GM12878 (cell line): ENCODE measurements around the gene ANKRD34A. TPM values are rescaled to one million over a fixed set of nuclear protein-coding genes. Genes with fewer than 3 reads are reported as not detected.

Experiments
- ATAC-seq: fragments of 200-7000 bp; cut with Tn5 transposase; 3 replicates; pipeline ENCODE4 v1.9.1; 2020; ENCODE audit warnings: mild to moderate bottlenecking, moderate library complexity
- BruUV-seq: library from RNA; stranded (reverse); fragments of 400-500 nt; replicated peaks from 2 replicates; lab custom pipeline; 2021; lab: Mats Ljungman, UMichigan
- CTCF ChIA-PET: fragments of 300-600 bp; sonication (Branson Sonifier 250); formaldehyde crosslinking; extraction: SDS; loops from one replicate; lab custom pipeline; 2021; ENCODE audit warnings: inconsistent platforms; lab: Yijun Ruan, JAX
- POLR2A ChIA-PET: fragments of 350-600 bp; formaldehyde crosslinking; extraction: SDS; loops from one replicate; lab custom pipeline; 2021; ENCODE audit warnings: inconsistent platforms; lab: Charles Lee
- RAD21 ChIA-PET: fragments of 300-600 bp; sonication (Branson Sonifier 250); formaldehyde crosslinking; loops from one replicate; lab custom pipeline; 2023; ENCODE audit warnings: antibody characterized with exemption; ENCODE audit not compliant: unreplicated experiment; lab: Charles Lee
- SMC1A ChIA-PET: fragments of 300-600 bp; sonication (Branson Sonifier 250); formaldehyde crosslinking; loops from one replicate; lab custom pipeline; 2023; ENCODE audit not compliant: unreplicated experiment, uncharacterized antibody; lab: Charles Lee
- DNase-seq: peaks from one replicate; pipeline ENCODE4 v3.0.0-alpha.2; 2011; ENCODE audit warnings: low read depth, low spot score
- FAIRE-seq: peaks from 3 replicates; lab custom pipeline; 2011; peaks lifted over from hg19 to GRCh38; lab: Jason Lieb, UNC
- H2AFZ ChIP-seq: 2 replicates; pipeline ENCODE4 v1.6.0; 2011; ENCODE audit warnings: low read depth, low read length, control low read depth; ENCODE audit not compliant: control insufficient read depth
- H3K27ac ChIP-seq: 2 replicates; pipeline ENCODE4 v1.5.1; 2011; ENCODE audit warnings: control low read depth; ENCODE audit not compliant: control insufficient read depth, insufficient read depth
- H3K27me3 ChIP-seq, 2 experiments: replicated peaks in 1 of 2; 2 replicates each; pipeline versions ENCODE4 v1.6.0 to v1.6.1; 2011; ENCODE audit warnings: low read length in 1 of 2; ENCODE audit not compliant: control insufficient read depth in 2 of 2, insufficient read depth in 2 of 2
- H3K36me3 ChIP-seq, 2 experiments: 2 replicates each; pipeline ENCODE4 v1.5.1; 2011; ENCODE audit warnings: low read length in 1 of 2; ENCODE audit not compliant: control insufficient read depth in 2 of 2, insufficient read depth in 2 of 2
- H3K4me1 ChIP-seq: 2 replicates; pipeline ENCODE4 v1.6.1; 2011; ENCODE audit warnings: mild to moderate bottlenecking, low read length, moderate library complexity, mixed read lengths; ENCODE audit not compliant: control insufficient read depth, insufficient read depth
- H3K4me2 ChIP-seq: 2 replicates; pipeline ENCODE4 v1.6.0; 2011; ENCODE audit warnings: control low read depth; ENCODE audit not compliant: control insufficient read depth, insufficient read depth
- H3K4me3 ChIP-seq: fragments of 200-600 bp; sonication (generic); 2 replicates; pipeline ENCODE4 v1.5.1; 2016
- H3K79me2 ChIP-seq: 2 replicates; pipeline ENCODE4 v1.6.0; 2011; ENCODE audit warnings: low read length; ENCODE audit not compliant: control insufficient read depth, insufficient read depth
- H3K9ac ChIP-seq: 2 replicates; pipeline ENCODE4 v1.8.0; 2011; ENCODE audit warnings: low read length, control low read depth, mixed read lengths; ENCODE audit not compliant: control insufficient read depth, insufficient read depth
- H3K9me3 ChIP-seq: replicated peaks from 3 replicates; pipeline ENCODE4 v1.5.1; 2011; ENCODE audit warnings: mild to moderate bottlenecking, low read length; ENCODE audit not compliant: control insufficient read depth, insufficient read depth
- H4K20me1 ChIP-seq: 2 replicates; pipeline ENCODE4 v1.6.0; 2011; ENCODE audit not compliant: control insufficient read depth, insufficient read depth
- IRF4 ChIP-seq: IDR thresholded peaks from 2 replicates; pipeline ENCODE4 v1.6.1; 2011; ENCODE audit warnings: low read depth, low read length
- MTA3 ChIP-seq: IDR thresholded peaks from 2 replicates; pipeline ENCODE4 v1.6.1; 2012; ENCODE audit warnings: low read length, inconsistent platforms, borderline replicate concordance
- POLR2AphosphoS5 ChIP-seq: IDR thresholded peaks from 2 replicates; pipeline ENCODE4 v1.6.1; 2011; ENCODE audit warnings: mild to moderate bottlenecking, low read length, inconsistent platforms
- WGBS: methylation state at CpG from one replicate; pipeline ENCODE4 v1.1.6; 2016; ENCODE audit warnings: low lambda C conversion rate; ENCODE audit not compliant: insufficient replicate concordance, insufficient coverage; ENCODE audit errors: missing lambda C conversion rate; 5-methylcytosine and 5-hydroxymethylcytosine counted together
- in situ Hi-C: fragments of 300-500 bp; cut with MboI; formaldehyde crosslinking; loops from 9 replicates; pipeline ENCODE4 v1.14.3; 2018; ENCODE audit warnings: mixed read lengths
- intact Hi-C: fragments of 100-400 bp; cut with micrococcal nuclease; formaldehyde crosslinking; loops from one replicate; pipeline ENCODE4 v1.14.2; 2022; ENCODE audit not compliant: unreplicated experiment
- polyA plus RNA-seq, 11 experiments: library from polyadenylated mRNA; depleted of rRNA in 4 of 11; unstranded in 6 of 11; stranded (reverse) in 5 of 11; fragments of >200 nt; fragmentation: Nextera tagmentation in 4 of 11; fragmentation: Illumina TruSeq in 1 of 11; extraction: Ambion mirVana in 4 of 11; extraction: Trizol in 1 of 11; gene quantifications; 1 replicate in 1 of 11; 2 replicates in 10 of 11; pipeline versions ENCODE4 v1.2.1 to v1.2.3, GENCODE V29; 2011 to 2016; ENCODE audit warnings: inconsistent platforms in 2 of 11, missing spikeins in 2 of 11, low read depth in 1 of 11
- total RNA-seq, 4 experiments: library from RNA; depleted of rRNA in 3 of 4; stranded (reverse); fragments of >200 nt in 3 of 4; fragmentation: Illumina TruSeq in 1 of 4; extraction: Trizol in 1 of 4; gene quantifications; 2 replicates each; pipeline versions ENCODE4 v1.2.1 to v1.2.3, GENCODE V29; 2013 to 2021
- TF ChIP-seq, protein P1 (sequence below): IDR thresholded peaks from 2 replicates; pipeline ENCODE4 v1.6.1; 2012; ENCODE audit warnings: low read depth, low read length, improper control_type of control experiment
- TF ChIP-seq, protein P2 (sequence below): fragments of 450-650 bp; IDR thresholded peaks from 2 replicates; pipeline ENCODE4 v1.6.1; 2016; ENCODE audit warnings: mild to moderate bottlenecking
- TF ChIP-seq, protein P3 (sequence below): fragments of 450-650 bp; IDR thresholded peaks from 2 replicates; pipeline ENCODE4 v1.6.1; 2017; ENCODE audit warnings: borderline replicate concordance

The ANKRD34A gene
- total and polyA plus RNA-seq, 10 of the 15 experiments (the other 5 are each of a cell fraction or from before 2014, with no cell fraction given) = 0.40 to 3.5 (median 1.6) TPM

- TF ChIP-seq, protein P1, sequence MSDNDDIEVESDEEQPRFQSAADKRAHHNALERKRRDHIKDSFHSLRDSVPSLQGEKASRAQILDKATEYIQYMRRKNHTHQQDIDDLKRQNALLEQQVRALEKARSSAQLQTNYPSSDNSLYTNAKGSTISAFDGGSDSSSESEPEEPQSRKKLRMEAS = 0 out of 2 replicates have a peak, but pooled peaks have one; percentile 23
- TF ChIP-seq, all 136 proteins: peak for 18; not testable (repeated sequence) for 118
These were observed 31.8 kb downstream of the ANKRD34A start (continued) for GRCh38 chr1:145932522-145933009.

- FAIRE-seq = no peak
- BruUV-seq = TSS peak; percentile 99
- CTCF ChIA-PET = interaction anchor here (0.6 to 2.4 kb wide), 27 partner anchors 9 to 133 kb away, joined by 3 to 28 read pairs (median 4); partner anchors contain the start of genes ANKRD34A, HJV, LIX1L and PEX11B
These were observed 36.3 kb downstream of the ANKRD34A start for GRCh38 chr1:145927916-145928643.

More at GRCh38 chr1:145927916-145928643, 36.3 kb downstream of the ANKRD34A start:
- Histone ChIP-seq H3K9ac (peak overlapping the region; percentile 100), H3K4me3 (peak overlapping the region; percentile 90), H3K79me2 (peaks cover 25% of the 10 kb centered on the region), H3K27me3 (no peaks in the 10 kb centered on the region), H2AFZ (no peak overlapping the region), H3K36me3 (peaks cover 0 to 5% of the 10 kb centered on the region in 2 experiments; a peak in 1 of 4 replicates), H3K4me1 (peaks cover 6% of the 10 kb centered on the region; the same call in 1 of the 2 replicates), H4K20me1 (no peaks in the 10 kb centered on the region), H3K4me2 (peak overlapping the region; percentile 89), H3K9me3 (no peaks in the 10 kb centered on the region), H3K27ac (peak overlapping the region; percentile 97)
- ATAC-seq (peak; percentile 6), DNase-seq (no peak)
- in situ Hi-C loops = no loop called here
- TF ChIP-seq MTA3 (0 out of 2 replicates have a peak, but pooled peaks have one; percentile 0), IRF4 (no peak), POLR2AphosphoS5 (peak; percentile 29; the same call in 1 of the 2 replicates)
- TF ChIP-seq, protein P2, sequence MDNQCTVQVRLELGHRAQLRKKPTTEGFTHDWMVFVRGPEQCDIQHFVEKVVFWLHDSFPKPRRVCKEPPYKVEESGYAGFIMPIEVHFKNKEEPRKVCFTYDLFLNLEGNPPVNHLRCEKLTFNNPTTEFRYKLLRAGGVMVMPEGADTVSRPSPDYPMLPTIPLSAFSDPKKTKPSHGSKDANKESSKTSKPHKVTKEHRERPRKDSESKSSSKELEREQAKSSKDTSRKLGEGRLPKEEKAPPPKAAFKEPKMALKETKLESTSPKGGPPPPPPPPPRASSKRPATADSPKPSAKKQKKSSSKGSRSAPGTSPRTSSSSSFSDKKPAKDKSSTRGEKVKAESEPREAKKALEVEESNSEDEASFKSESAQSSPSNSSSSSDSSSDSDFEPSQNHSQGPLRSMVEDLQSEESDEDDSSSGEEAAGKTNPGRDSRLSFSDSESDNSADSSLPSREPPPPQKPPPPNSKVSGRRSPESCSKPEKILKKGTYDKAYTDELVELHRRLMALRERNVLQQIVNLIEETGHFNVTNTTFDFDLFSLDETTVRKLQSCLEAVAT = peak; percentile 12; the same call in 1 of the 2 replicates
- TF ChIP-seq, protein P3, sequence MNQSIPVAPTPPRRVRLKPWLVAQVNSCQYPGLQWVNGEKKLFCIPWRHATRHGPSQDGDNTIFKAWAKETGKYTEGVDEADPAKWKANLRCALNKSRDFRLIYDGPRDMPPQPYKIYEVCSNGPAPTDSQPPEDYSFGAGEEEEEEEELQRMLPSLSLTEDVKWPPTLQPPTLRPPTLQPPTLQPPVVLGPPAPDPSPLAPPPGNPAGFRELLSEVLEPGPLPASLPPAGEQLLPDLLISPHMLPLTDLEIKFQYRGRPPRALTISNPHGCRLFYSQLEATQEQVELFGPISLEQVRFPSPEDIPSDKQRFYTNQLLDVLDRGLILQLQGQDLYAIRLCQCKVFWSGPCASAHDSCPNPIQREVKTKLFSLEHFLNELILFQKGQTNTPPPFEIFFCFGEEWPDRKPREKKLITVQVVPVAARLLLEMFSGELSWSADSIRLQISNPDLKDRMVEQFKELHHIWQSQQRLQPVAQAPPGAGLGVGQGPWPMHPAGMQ = no peak
- intact Hi-C loops = loop anchor here (1.0 to 2.0 kb wide), 2 partner anchors 10 to 31 kb away; partner anchors contain the start of genes LIX1L and PEX11B
- WGBS = 17% methylated on average over 18 of the region's 20 CpGs
- SMC1A ChIA-PET = interaction anchor here (0.6 to 3.5 kb wide), 11 partner anchors 9 to 109 kb away, joined by 3 to 30 read pairs (median 4); partner anchors contain the start of genes ANKRD34A, LIX1L, PEX11B and POLR3GL
- RAD21 ChIA-PET = interaction anchor here (0.6 to 2.3 kb wide), 10 partner anchors 9 to 317 kb away, joined by 3 to 23 read pairs (median 4); partner anchors contain the start of genes ANKRD34A, LIX1L, PEX11B and PIAS3
- POLR2A ChIA-PET = interaction anchor here (0.6 to 3.6 kb wide), 20 partner anchors 8 to 110 kb away, joined by 3 to 58 read pairs (median 4); partner anchors contain the start of genes ANKRD34A, LIX1L, PEX11B and PIAS3
